DND-41 (cell line): ENCODE results near the gene NTRK1.

Experiments
- CTCF ChIP-seq: IDR thresholded peaks from 2 replicates; pipeline ENCODE4 v1.5.1; 2012; ENCODE audit warnings: borderline replicate concordance, low read length, moderate library complexity, mild to moderate bottlenecking; ENCODE audit not compliant: poor library complexity, severe bottlenecking; ENCODE audit errors: extremely low read depth
- EZH2 ChIP-seq: IDR thresholded peaks from 3 replicates; pipeline ENCODE4 v1.6.1; 2012; ENCODE audit warnings: borderline replicate concordance, low read depth, mild to moderate bottlenecking, moderate library complexity, low read length, inconsistent platforms; ENCODE audit not compliant: severe bottlenecking

GRCh38 chr1:156900896-156901589 is 40.4 kb downstream of the NTRK1 start:
- TF ChIP-seq CTCF = no peak
- no peak for TF ChIP-seq EZH2
